CD14-positive monocyte (primary cell): ENCODE measurements around the gene TTC9B. TPM values are rescaled to one million over a fixed set of nuclear protein-coding genes. Genes with fewer than 3 reads are reported as not detected.

Source experiments
- DNase-seq, 3 donors: peaks; one replicate each; pipeline ENCODE4 v3.0.0-alpha.2; 2011 to 2022
- H2AFZ ChIP-seq: 2 replicates; pipeline ENCODE4 v1.6.0; 2012; ENCODE audit warnings: mild to moderate bottlenecking, low read depth, low read length, inconsistent platforms; ENCODE audit not compliant: insufficient read depth, poor library complexity, severe bottlenecking
- H3K27ac ChIP-seq, 2 donors: 1 replicate in 1 of 2; 2 replicates in 1 of 2; pipeline ENCODE4 v1.5.1; 2012 to 2013; ENCODE audit warnings: low read length in 2 of 2, control low read depth in 1 of 2, inconsistent platforms in 1 of 2, low read depth in 1 of 2, mild to moderate bottlenecking in 1 of 2
- H3K27me3 ChIP-seq, 2 donors: one replicate each; pipeline versions ENCODE4 v1.6.0 to v1.6.1; 2011 to 2013; ENCODE audit warnings: low read length in 2 of 2; ENCODE audit not compliant: control insufficient read depth in 2 of 2, insufficient read depth in 2 of 2
- H3K36me3 ChIP-seq, 2 donors: replicated peaks in 1 of 2; 1 replicate in 1 of 2; 2 replicates in 1 of 2; pipeline versions ENCODE4 v1.5.1 to v1.6.1; 2012 to 2013; ENCODE audit warnings: low read length in 2 of 2, control low read depth in 1 of 2, inconsistent platforms in 1 of 2, mild to moderate bottlenecking in 1 of 2; ENCODE audit not compliant: insufficient read depth in 2 of 2, control insufficient read depth in 1 of 2
- H3K4me1 ChIP-seq, 2 donors: 1 replicate in 1 of 2; 2 replicates in 1 of 2; pipeline versions ENCODE4 v1.5.1 to v1.6.1; 2012 to 2013; ENCODE audit warnings: low read length in 2 of 2, control low read depth in 1 of 2, inconsistent platforms in 1 of 2, mild to moderate bottlenecking in 1 of 2, moderate library complexity in 1 of 2; ENCODE audit not compliant: insufficient read depth in 2 of 2, control insufficient read depth in 1 of 2
- H3K4me2 ChIP-seq: replicated peaks from 2 replicates; pipeline ENCODE3; 2012; ENCODE audit warnings: low read length, moderate library complexity, mild to moderate bottlenecking; ENCODE audit not compliant: poor library complexity, severe bottlenecking; ENCODE audit errors: extremely low read depth
- H3K4me3 ChIP-seq, 3 experiments: fragments of 200-600 bp in 1 of 3; sonication (generic) in 1 of 3; replicated peaks in 1 of 3; 1 replicate in 2 of 3; 2 replicates in 1 of 3; pipeline ENCODE4 v1.5.1; 2011 to 2013; ENCODE audit warnings: low read length in 3 of 3, mild to moderate bottlenecking in 3 of 3, control low read depth in 2 of 3, low read depth in 2 of 3, inconsistent platforms in 1 of 3, moderate library complexity in 1 of 3
- H3K79me2 ChIP-seq: 2 replicates; pipeline ENCODE4 v1.6.0; 2012; ENCODE audit warnings: mild to moderate bottlenecking, control low read depth, inconsistent platforms, low read length, moderate library complexity; ENCODE audit not compliant: insufficient read depth
- H3K9ac ChIP-seq: 2 replicates; pipeline ENCODE4 v1.6.0; 2017; ENCODE audit warnings: low read length, mild to moderate bottlenecking; ENCODE audit not compliant: insufficient read depth, poor library complexity, severe bottlenecking
- H3K9me3 ChIP-seq, 2 donors: replicated peaks in 1 of 2; 1 replicate in 1 of 2; 2 replicates in 1 of 2; pipeline versions ENCODE4 v1.5.1 to v1.6.1; 2012 to 2013; ENCODE audit warnings: low read length in 2 of 2, control low read depth in 1 of 2; ENCODE audit not compliant: control insufficient read depth in 1 of 2, insufficient read depth in 1 of 2
- H4K20me1 ChIP-seq: 2 replicates; pipeline ENCODE4 v1.6.0; 2012; ENCODE audit warnings: mild to moderate bottlenecking, low read length, control low read depth, moderate library complexity; ENCODE audit not compliant: insufficient read depth
- H3K27ac Mint-ChIP-seq, 7 donors: one replicate each; pipeline ENCODE4 v1.8.0; 2020; ENCODE audit warnings: mild to moderate bottlenecking in 7 of 7, mixed read lengths in 7 of 7, moderate library complexity in 6 of 7, inconsistent platforms in 2 of 7
- H3K27me3 Mint-ChIP-seq, 3 donors: one replicate each; pipeline ENCODE4 v1.8.0; 2021 to 2022; ENCODE audit warnings: low read depth in 3 of 3, mild to moderate bottlenecking in 3 of 3, mixed read lengths in 3 of 3, moderate library complexity in 3 of 3, inconsistent platforms in 1 of 3
- H3K36me3 Mint-ChIP-seq, 2 donors: one replicate each; pipeline ENCODE4 v1.8.0; 2020; ENCODE audit warnings: mixed read lengths in 2 of 2, inconsistent platforms in 1 of 2, mild to moderate bottlenecking in 1 of 2
- H3K4me1 Mint-ChIP-seq: one replicate; pipeline ENCODE4 v1.8.0; 2020; ENCODE audit warnings: mild to moderate bottlenecking, mixed read lengths
- H3K4me3 Mint-ChIP-seq, 2 donors: one replicate each; pipeline ENCODE4 v1.8.0; 2020; ENCODE audit warnings: mild to moderate bottlenecking in 2 of 2, mixed read lengths in 2 of 2, moderate library complexity in 1 of 2
- H3K9me3 Mint-ChIP-seq, 7 donors: one replicate each; pipeline ENCODE4 v1.8.0; 2020 to 2022; ENCODE audit warnings: mixed read lengths in 7 of 7, mild to moderate bottlenecking in 6 of 7, moderate library complexity in 6 of 7, inconsistent platforms in 2 of 7
- WGBS: methylation state at CpG from one replicate; pipeline ENCODE4 v1.1.5; 2013; ENCODE audit warnings: missing lambda C conversion rate; ENCODE audit not compliant: insufficient coverage; 5-methylcytosine and 5-hydroxymethylcytosine counted together
- intact Hi-C, 2 donors: fragments of 100-400 bp; cut with micrococcal nuclease; formaldehyde crosslinking; loops; one replicate each; pipeline versions ENCODE4 v1.15.0 to v1.15.1; 2023
- polyA plus RNA-seq, 3 donors: library from polyadenylated mRNA; depleted of rRNA in 1 of 3; unstranded in 2 of 3; stranded (reverse) in 1 of 3; fragments of 300-500 nt in 2 of 3; fragments of >200 nt in 1 of 3; fragmentation: Illumina TruSeq in 2 of 3; gene quantifications; 1 replicate in 2 of 3; 2 replicates in 1 of 3; pipeline ENCODE4 v1.2.3, GENCODE V29; 2012 to 2021
- TF ChIP-seq, protein P1 (sequence below): fragments of 200-600 bp; IDR thresholded peaks from one replicate; pipeline ENCODE4 v1.8.0; 2022; ENCODE audit warnings: antibody characterized with exemption, mild to moderate bottlenecking

Gene TTC9B
- polyA plus RNA-seq, 3 donors = not detected

DNA sequence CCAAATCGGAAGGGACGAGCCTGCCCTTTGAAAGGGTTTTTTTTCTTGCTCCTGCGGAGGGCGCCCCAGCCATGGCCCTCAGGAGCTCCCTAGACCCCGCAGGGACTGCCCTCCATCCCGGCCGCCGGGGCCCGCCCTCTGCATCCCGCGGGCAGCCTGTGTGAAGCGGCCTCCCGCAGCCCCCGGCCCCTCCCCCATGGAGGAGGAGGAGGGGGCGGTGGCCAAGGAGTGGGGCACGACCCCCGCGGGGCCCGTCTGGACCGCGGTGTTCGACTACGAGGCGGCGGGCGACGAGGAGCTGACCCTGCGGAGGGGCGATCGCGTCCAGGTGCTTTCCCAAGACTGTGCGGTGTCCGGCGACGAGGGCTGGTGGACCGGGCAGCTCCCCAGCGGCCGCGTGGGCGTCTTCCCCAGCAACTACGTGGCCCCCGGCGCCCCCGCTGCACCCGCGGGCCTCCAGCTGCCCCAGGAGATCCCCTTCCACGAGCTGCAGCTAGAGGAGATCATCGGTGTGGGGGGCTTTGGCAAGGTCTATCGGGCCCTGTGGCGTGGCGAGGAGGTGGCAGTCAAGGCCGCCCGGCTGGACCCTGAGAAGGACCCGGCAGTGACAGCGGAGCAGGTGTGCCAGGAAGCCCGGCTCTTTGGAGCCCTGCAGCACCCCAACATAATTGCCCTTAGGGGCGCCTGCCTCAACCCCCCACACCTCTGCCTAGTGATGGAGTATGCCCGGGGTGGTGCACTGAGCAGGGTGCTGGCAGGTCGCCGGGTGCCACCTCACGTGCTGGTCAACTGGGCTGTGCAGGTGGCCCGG is 26.1 kb downstream of the TTC9B start:
- Mint-ChIP-seq H3K27me3 (peaks cover 7 to 22% (median 17%) of the 10 kb centered on the region in 3 donors), H3K4me3 (peak overlapping the region; percentile 53 to 67), H3K9me3 (peaks cover 0 to 1% (median 0%) of the 10 kb centered on the region in 7 donors), H3K36me3 (peaks cover 0 to 2% of the 10 kb centered on the region in 2 donors), H3K27ac (peak overlapping the region in 1 of 7 donors; percentile 66), H3K4me1 (peaks cover 30% of the 10 kb centered on the region)
- Histone ChIP-seq H3K27ac (no peak overlapping the region), H3K4me1 (peaks cover 23 to 36% of the 10 kb centered on the region in 2 donors), H4K20me1 (no peaks in the 10 kb centered on the region), H3K4me2 (peak overlapping the region; percentile 90), H3K36me3 (no peaks in the 10 kb centered on the region), H3K4me3 (peak overlapping the region; percentile 36 to 99 (median 92)), H3K9me3 (no peaks in the 10 kb centered on the region), H3K79me2 (no peaks in the 10 kb centered on the region), H3K27me3 (no peaks in the 10 kb centered on the region), H2AFZ (peak overlapping the region; percentile 85), H3K9ac (peak overlapping the region; percentile 59)
- WGBS = 14% methylated on average over 54 of the region's 62 CpGs
- intact Hi-C loops = no loop called here
- TF ChIP-seq, protein P1, sequence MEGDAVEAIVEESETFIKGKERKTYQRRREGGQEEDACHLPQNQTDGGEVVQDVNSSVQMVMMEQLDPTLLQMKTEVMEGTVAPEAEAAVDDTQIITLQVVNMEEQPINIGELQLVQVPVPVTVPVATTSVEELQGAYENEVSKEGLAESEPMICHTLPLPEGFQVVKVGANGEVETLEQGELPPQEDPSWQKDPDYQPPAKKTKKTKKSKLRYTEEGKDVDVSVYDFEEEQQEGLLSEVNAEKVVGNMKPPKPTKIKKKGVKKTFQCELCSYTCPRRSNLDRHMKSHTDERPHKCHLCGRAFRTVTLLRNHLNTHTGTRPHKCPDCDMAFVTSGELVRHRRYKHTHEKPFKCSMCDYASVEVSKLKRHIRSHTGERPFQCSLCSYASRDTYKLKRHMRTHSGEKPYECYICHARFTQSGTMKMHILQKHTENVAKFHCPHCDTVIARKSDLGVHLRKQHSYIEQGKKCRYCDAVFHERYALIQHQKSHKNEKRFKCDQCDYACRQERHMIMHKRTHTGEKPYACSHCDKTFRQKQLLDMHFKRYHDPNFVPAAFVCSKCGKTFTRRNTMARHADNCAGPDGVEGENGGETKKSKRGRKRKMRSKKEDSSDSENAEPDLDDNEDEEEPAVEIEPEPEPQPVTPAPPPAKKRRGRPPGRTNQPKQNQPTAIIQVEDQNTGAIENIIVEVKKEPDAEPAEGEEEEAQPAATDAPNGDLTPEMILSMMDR = no peak
- DNase-seq = peak in 2 of 3 donors; percentile 4 to 14

DNA sequence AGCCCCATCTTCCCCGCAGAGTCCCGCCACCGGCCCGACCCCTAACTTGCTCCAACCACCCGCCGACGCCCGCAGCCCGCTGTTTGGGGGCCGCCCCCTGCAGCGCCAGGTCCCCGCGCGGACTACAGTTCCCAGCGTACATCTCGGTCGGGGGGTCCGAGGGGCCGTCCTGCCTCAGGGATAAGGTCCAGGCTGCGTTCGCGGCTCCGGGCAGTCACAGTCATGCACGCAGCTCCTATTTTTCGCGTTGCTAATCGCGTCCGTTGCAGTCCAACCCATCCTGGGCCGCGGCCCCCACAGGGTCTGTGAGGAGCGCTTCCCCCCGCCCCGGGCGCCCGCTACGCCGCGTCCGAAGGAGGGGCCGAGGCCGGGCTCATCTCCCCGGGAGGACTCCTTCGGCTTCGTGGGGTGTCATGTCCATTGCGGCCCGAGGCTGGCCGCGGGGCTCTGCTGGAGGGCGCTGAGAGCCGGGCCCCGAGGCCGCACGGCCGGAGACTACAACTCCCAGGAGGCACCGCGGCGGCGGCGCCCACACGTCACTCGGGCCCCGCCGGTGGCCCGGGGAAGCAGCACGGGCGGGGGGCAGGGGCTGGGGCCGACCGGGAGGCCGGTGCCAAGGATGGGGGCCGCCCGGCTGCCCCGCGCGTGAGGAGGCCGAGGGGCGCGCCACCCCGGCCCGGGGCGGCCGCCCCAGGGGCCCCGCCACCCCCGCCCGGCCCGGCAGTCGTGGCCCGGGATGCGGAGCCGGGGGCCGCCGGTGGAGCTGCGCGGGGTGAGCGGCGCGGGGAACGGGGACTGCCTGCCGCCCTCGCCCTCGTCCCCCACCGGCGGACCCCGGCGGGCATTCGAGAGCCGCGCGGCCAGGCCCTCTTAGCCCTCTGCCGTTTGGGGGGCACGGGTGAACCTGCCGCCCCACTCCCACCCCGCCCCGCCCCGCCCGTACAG is 27.0 kb downstream of the TTC9B start, which contains the start of gene MAP3K10:
Gene MAP3K10, plus strand, starts transcription at position 536 of the 945 bp plus-strand sequence. CDS start 606 bp downstream, outside the sequence.
- H3K4me1 Mint-ChIP-seq = peaks cover 30% of the 10 kb centered on the region
- peak within 1 kb of the TSS; percentile 69 for H3K9ac ChIP-seq

More for the DNA sequence above, 27.0 kb downstream of the TTC9B start, which contains the start of gene MAP3K10:
- Histone ChIP-seq H3K9me3 (no peaks in the 10 kb centered on the region), H3K27ac (peak within 1 kb of the TSS in 1 of 2 donors; percentile 79), H3K36me3 (no peaks in the 10 kb centered on the region), H3K4me2 (peak within 1 kb of the TSS; percentile 90), H3K27me3 (no peaks in the 10 kb centered on the region), H3K4me1 (peaks cover 23 to 36% of the 10 kb centered on the region in 2 donors), H3K79me2 (no peaks in the 10 kb centered on the region), H2AFZ (peak within 1 kb of the TSS; percentile 99), H3K4me3 (peak within 1 kb of the TSS; percentile 91 to 99 (median 92)), H4K20me1 (no peaks in the 10 kb centered on the region)
- Mint-ChIP-seq H3K9me3 (peaks cover 0 to 1% (median 0%) of the 10 kb centered on the region in 7 donors), H3K36me3 (peaks cover 0 to 2% of the 10 kb centered on the region in 2 donors), H3K27ac (peak within 1 kb of the TSS; percentile 13 to 90 (median 80)), H3K4me3 (peak within 1 kb of the TSS; percentile 85 to 90), H3K27me3 (peaks cover 7 to 22% (median 17%) of the 10 kb centered on the region in 3 donors)
- under 1% methylated on average over 109 of the region's 116 CpGs for WGBS
- DNase-seq = peak; percentile 52 to 59 (median 54)
- intact Hi-C loops = no loop called here
- TF ChIP-seq, protein P1 = no peak
